Measurements from ENCODE around the gene UBE2E2. TPM values are rescaled to one million over a fixed set of nuclear protein-coding genes. Genes with fewer than 3 reads are reported as not detected.
"Not testable (repeated sequence)": the region's sequence is repeated elsewhere in the genome, so short reads cannot be mapped to it uniquely, and the experiment has no call there.

UBE2E2 gene
- total RNA-seq, 1 donor from 2014 or later = 34.0 TPM

- DNase-seq (ENCODE audit: low read depth) = no peak
These were observed 384.4 kb downstream of the UBE2E2 start for GRCh38 chr3:23587513-23587912.

GRCh38 chr3:23588547-23588946 lies 385.4 kb downstream of the UBE2E2 start:
- no peak for DNase-seq (ENCODE audit: low read depth)

- DNase-seq (ENCODE audit: low read depth) = no peak
These were observed 386.5 kb downstream of the UBE2E2 start for GRCh38 chr3:23589602-23590001.

GRCh38 chr3:23590424-23591273 lies 387.5 kb downstream of the UBE2E2 start:
- DNase-seq (ENCODE audit: low read depth) = no peak

GRCh38 chr3:23591374-23591773 lies 388.2 kb downstream of the UBE2E2 start:
- DNase-seq (ENCODE audit: low read depth) = no peak

GRCh38 chr3:23592961-23593931 lies 390.1 kb downstream of the UBE2E2 start:
- DNase-seq (ENCODE audit: low read depth) = no peak

- DNase-seq (ENCODE audit: low read depth) = no peak
These were observed 390.9 kb downstream of the UBE2E2 start for GRCh38 chr3:23594066-23594465.

GRCh38 chr3:23594894-23595670 lies 392.0 kb downstream of the UBE2E2 start:
- DNase-seq (ENCODE audit: low read depth) = no peak

GRCh38 chr3:23595851-23596250 lies 392.7 kb downstream of the UBE2E2 start:
- no peak for DNase-seq (ENCODE audit: low read depth)

- DNase-seq (ENCODE audit: low read depth) = peak; percentile 76
These were observed 397.2 kb downstream of the UBE2E2 start for GRCh38 chr3:23600167-23600871.

GRCh38 chr3:23601091-23601822 lies 398.1 kb downstream of the UBE2E2 start:
- DNase-seq (ENCODE audit: low read depth) = peak; percentile 89

- DNase-seq (ENCODE audit: low read depth) = no peak
These were observed 399.8 kb downstream of the UBE2E2 start for GRCh38 chr3:23602971-23603370.

GRCh38 chr3:23607184-23607847 lies 404.2 kb downstream of the UBE2E2 start:
- DNase-seq (ENCODE audit: low read depth) = peak; percentile 57

GRCh38 chr3:23608650-23609049 lies 405.5 kb downstream of the UBE2E2 start:
- no peak for DNase-seq (ENCODE audit: low read depth)

- DNase-seq (ENCODE audit: low read depth) = no peak
These were observed 408.7 kb downstream of the UBE2E2 start for GRCh38 chr3:23611737-23612295.

- DNase-seq (ENCODE audit: low read depth) = peak; percentile 40
These were observed 409.3 kb downstream of the UBE2E2 start for GRCh38 chr3:23612296-23612891.

GRCh38 chr3:23615068-23615467 lies 411.9 kb downstream of the UBE2E2 start:
- no peak for DNase-seq (ENCODE audit: low read depth)

- not testable (repeated sequence) for DNase-seq (ENCODE audit: low read depth)
These were observed 415.3 kb downstream of the UBE2E2 start for GRCh38 chr3:23618475-23618874.

Measured in renal cortical epithelial cell (primary cell).